Large intestine (tissue), 3 donors: ENCODE data around the gene TNFSF9. TPM values are rescaled to one million over a fixed set of nuclear protein-coding genes. Genes with fewer than 3 reads are reported as not detected.
"Not testable (repeated sequence)": the region's sequence is repeated elsewhere in the genome, so short reads cannot be mapped to it uniquely, and the experiment has no call there.

ENCODE experiments used
- DNase-seq, 2 donors: peaks; one replicate each; pipeline versions ENCODE4 v3.0.0 to v3.0.0-alpha.2; 2013
- H3K27ac ChIP-seq: one replicate; pipeline ENCODE4 v1.5.1; 2013; ENCODE audit warnings: low read length
- H3K27me3 ChIP-seq: 2 replicates; pipeline ENCODE4 v1.6.1; 2013; ENCODE audit warnings: low read length; ENCODE audit not compliant: control insufficient read depth, insufficient read depth
- H3K36me3 ChIP-seq: 2 replicates; pipeline ENCODE4 v1.6.1; 2013; ENCODE audit warnings: low read length; ENCODE audit not compliant: control insufficient read depth, insufficient read depth
- H3K4me1 ChIP-seq: one replicate; pipeline ENCODE4 v1.6.1; 2013; ENCODE audit warnings: low read length; ENCODE audit not compliant: control insufficient read depth, insufficient read depth
- H3K4me3 ChIP-seq: one replicate; pipeline ENCODE4 v1.5.1; 2013; ENCODE audit warnings: low read length
- H3K9me3 ChIP-seq: one replicate; pipeline ENCODE4 v1.6.1; 2013; ENCODE audit warnings: mild to moderate bottlenecking, low read depth, low read length, moderate library complexity; ENCODE audit not compliant: control insufficient read depth
- WGBS: methylation state at CpG from one replicate; pipeline ENCODE4 v1.1.5; 2013; ENCODE audit warnings: low lambda C conversion rate; ENCODE audit not compliant: insufficient coverage; 5-methylcytosine and 5-hydroxymethylcytosine counted together
- polyA plus RNA-seq: library from polyadenylated mRNA; unstranded; fragments of 120-200 nt; gene quantifications from one replicate; pipeline ENCODE4 v1.2.1, GENCODE V29; 2013

TNFSF9 gene
- polyA plus RNA-seq, 1 donor = 0.19 TPM

GRCh38 chr19:6494438-6495036, 36.3 kb upstream of the TNFSF9 start:
- Histone ChIP-seq H3K27me3 (peaks cover 7% of the 10 kb centered on the region), H3K4me1 (no peaks in the 10 kb centered on the region), H3K4me3 (no peak overlapping the region), H3K36me3 (no peaks in the 10 kb centered on the region), H3K27ac (no peak overlapping the region), H3K9me3 (no peaks in the 10 kb centered on the region)
- WGBS = 67% methylated on average over 3 of the region's 8 CpGs
- DNase-seq = no peak

GRCh38 chr19:6495947-6496346, 34.9 kb upstream of the TNFSF9 start:
- Histone ChIP-seq H3K27me3 (peaks cover 14% of the 10 kb centered on the region), H3K9me3 (no peaks in the 10 kb centered on the region), H3K4me1 (no peaks in the 10 kb centered on the region), H3K27ac (no peak overlapping the region), H3K36me3 (no peaks in the 10 kb centered on the region), H3K4me3 (no peak overlapping the region)
- no CpG with 5 or more reads among the region's 19 CpGs for WGBS
- no peak for DNase-seq

GRCh38 chr19:6498294-6499036, 32.4 kb upstream of the TNFSF9 start:
- DNase-seq = no peak
- H3K27me3 ChIP-seq = peaks cover 37% of the 10 kb centered on the region
- no peaks in the 10 kb centered on the region for H3K36me3 ChIP-seq
- no peak overlapping the region for H3K4me3 ChIP-seq
- H3K9me3 ChIP-seq = peaks cover 6% of the 10 kb centered on the region
- no peak overlapping the region for H3K27ac ChIP-seq
- no peaks in the 10 kb centered on the region for H3K4me1 ChIP-seq
- WGBS = no CpG with 5 or more reads among the region's 7 CpGs

GRCh38 chr19:6499052-6499790, 31.6 kb upstream of the TNFSF9 start:
- WGBS = 40% methylated on average over 1 of the region's 17 CpGs
- H3K9me3 ChIP-seq = peaks cover 6% of the 10 kb centered on the region
- no peak overlapping the region for H3K4me3 ChIP-seq
- no peak overlapping the region for H3K27ac ChIP-seq
- no peaks in the 10 kb centered on the region for H3K4me1 ChIP-seq
- H3K27me3 ChIP-seq = peaks cover 42% of the 10 kb centered on the region
- DNase-seq = no peak
- H3K36me3 ChIP-seq = no peaks in the 10 kb centered on the region

GRCh38 chr19:6500837-6501739, 29.7 kb upstream of the TNFSF9 start:
- WGBS = no CpG with 5 or more reads among the region's 24 CpGs
- H3K36me3 ChIP-seq = no peaks in the 10 kb centered on the region
- no peak for DNase-seq
- no peak overlapping the region for H3K27ac ChIP-seq
- H3K4me1 ChIP-seq = no peaks in the 10 kb centered on the region
- peaks cover 6% of the 10 kb centered on the region for H3K9me3 ChIP-seq
- no peak overlapping the region for H3K4me3 ChIP-seq
- H3K27me3 ChIP-seq = peaks cover 42% of the 10 kb centered on the region

- Histone ChIP-seq H3K9me3 (peaks cover 6% of the 10 kb centered on the region), H3K36me3 (no peaks in the 10 kb centered on the region), H3K4me3 (no peak within 1 kb of the TSS), H3K27ac (no peak within 1 kb of the TSS), H3K27me3 (peaks cover 42% of the 10 kb centered on the region), H3K4me1 (no peaks in the 10 kb centered on the region)
- DNase-seq = no peak
- WGBS = no CpG with 5 or more reads among the region's 71 CpGs
Measured at GRCh38 chr19:6501740-6502648, 28.8 kb upstream of the TNFSF9 start, which contains the start of gene TUBB4A. Gene TUBB4A, minus strand, starts transcription at chr19:6502309. Its CDS starts 97 bp downstream, at chr19:6502212.

- Histone ChIP-seq H3K9me3 (peaks cover 6% of the 10 kb centered on the region), H3K27ac (no peak overlapping the region), H3K4me3 (no peak overlapping the region), H3K27me3 (peaks cover 42% of the 10 kb centered on the region), H3K36me3 (no peaks in the 10 kb centered on the region), H3K4me1 (no peaks in the 10 kb centered on the region)
- DNase-seq = no peak
- WGBS = no CpG with 5 or more reads among the region's 9 CpGs
Measured at GRCh38 chr19:6503407-6504201, 27.2 kb upstream of the TNFSF9 start.

GRCh38 chr19:6508028-6508771, 22.6 kb upstream of the TNFSF9 start:
- not testable (repeated sequence) for H3K4me1 ChIP-seq, H3K36me3 ChIP-seq, H3K27ac ChIP-seq, DNase-seq, H3K9me3 ChIP-seq, H3K4me3 ChIP-seq, H3K27me3 ChIP-seq
- 100% methylated on average over 1 of the region's 9 CpGs for WGBS
